Measurements from ENCODE around the gene RNF11.

The RNF11 gene

GRCh38 chr1:51266791-51267190, 30.7 kb downstream of the RNF11 start:
- DNase-seq, result no peak

DNA sequence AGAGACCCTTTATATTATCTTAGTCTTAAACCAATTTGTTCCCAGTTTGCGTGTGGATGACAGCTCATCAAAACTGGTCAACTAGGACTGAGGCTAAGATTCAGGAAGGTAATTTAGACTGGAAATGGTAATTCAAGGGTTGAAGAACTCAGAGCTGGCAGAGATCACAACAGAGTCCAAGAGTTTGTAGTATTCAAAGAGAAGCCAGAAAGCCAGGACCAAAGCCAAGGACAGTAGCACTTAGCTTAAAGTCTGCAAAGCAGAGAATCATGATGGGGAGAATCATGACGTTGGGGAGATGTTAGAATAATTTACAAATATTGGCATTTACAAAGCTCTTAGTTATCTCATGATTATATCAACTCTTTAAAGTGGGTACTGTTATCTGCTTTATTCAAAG, 32.6 kb downstream of the RNF11 start:
- DNase-seq, result peak in 1 of 2 experiments; percentile 12

GRCh38 chr1:51270751-51271150, 34.7 kb downstream of the RNF11 start:
- DNase-seq, result no peak

- no peak for DNase-seq
These were observed 36.8 kb downstream of the RNF11 start for GRCh38 chr1:51272916-51273315.

- DNase-seq, result no peak
These were observed 38.6 kb downstream of the RNF11 start for GRCh38 chr1:51274676-51275075.

DNA sequence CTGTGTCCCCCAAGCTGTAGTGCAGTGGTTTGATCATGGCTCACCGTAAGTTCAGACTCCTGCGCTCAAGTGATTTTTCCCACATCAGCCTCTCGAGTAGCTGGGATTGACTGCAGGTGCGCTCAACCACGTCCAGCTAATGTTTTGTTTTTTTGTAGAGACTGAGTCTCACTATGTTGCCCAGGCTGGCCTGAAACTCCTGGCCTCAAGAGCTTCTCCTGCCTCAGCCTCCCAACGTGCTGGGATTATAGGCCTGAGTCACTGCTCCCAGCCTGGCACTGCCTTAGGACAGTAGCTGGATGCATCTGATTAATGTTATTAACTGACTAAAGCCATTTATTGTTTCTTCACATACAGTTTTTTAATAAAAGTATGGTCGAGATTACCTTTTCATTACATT, 40.2 kb downstream of the RNF11 start:
- DNase-seq, result no peak

DNA sequence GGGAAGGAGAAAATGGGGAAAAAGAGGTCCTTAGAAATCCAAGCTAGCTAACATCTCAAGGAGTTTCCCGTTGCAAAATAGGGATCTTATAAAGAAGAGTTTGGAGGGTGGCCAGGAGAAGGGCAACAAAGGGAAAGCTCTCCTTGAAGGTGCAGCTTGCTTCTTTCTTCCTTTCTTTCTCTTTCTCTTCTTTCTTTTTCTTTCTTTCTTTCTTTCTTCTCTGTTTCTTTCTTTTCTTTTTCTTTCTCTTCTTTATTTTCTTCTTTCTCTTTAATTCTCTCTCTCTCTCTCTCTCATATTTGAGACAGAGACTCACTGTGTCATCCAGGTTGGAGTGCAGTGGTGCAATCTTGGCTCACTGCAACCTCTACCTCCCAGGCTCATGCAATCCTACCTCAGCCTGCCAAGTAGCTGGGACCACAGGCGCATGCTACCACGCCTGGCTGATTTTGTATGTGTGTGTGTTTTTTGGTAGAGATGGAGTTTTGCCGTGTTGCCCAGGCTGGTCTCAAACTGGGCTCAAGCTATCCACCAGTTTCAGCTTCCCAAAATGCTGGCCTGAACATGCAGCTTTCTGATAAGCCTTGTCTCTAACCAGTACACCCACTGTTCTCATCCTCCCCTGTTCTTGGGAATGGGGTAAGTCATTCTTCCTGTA, 44.4 kb downstream of the RNF11 start:
- peak in 1 of 2 experiments; percentile 33 for DNase-seq

- DNase-seq, result no peak
These were observed 45.7 kb downstream of the RNF11 start for GRCh38 chr1:51281807-51282206.

GRCh38 chr1:51282605-51283004, 46.5 kb downstream of the RNF11 start:
- DNase-seq, result no peak

GRCh38 chr1:51283979-51284378, 47.9 kb downstream of the RNF11 start:
- DNase-seq, result no peak

DNA sequence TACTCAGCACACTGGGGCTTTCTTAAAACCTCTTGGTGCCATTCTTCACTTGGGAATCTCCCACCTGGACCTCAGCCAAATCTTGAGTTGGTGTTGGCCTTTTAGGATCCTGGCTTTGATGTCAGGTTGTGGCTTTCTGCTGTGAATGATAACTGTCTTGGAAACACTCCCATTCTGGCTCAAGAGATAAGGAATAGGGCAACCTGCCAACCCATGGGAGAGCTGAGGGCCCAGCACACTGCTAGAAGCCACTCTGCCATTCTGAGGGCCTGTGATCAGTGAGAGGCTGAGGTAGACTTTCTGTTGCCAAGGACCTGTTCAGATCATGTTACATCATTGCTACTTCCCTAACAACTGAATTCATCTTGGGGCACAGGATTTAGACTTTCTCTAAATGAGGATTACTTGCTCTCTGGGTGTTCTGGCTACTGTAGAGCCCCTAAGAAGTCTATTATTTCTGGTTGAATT, 48.4 kb downstream of the RNF11 start:
- peak in 1 of 2 experiments; percentile 35 for DNase-seq

GRCh38 chr1:51285055-51285454, 49.0 kb downstream of the RNF11 start:
- no peak for DNase-seq

GRCh38 chr1:51287966-51288365, 51.9 kb downstream of the RNF11 start:
- DNase-seq, result no peak

DNA sequence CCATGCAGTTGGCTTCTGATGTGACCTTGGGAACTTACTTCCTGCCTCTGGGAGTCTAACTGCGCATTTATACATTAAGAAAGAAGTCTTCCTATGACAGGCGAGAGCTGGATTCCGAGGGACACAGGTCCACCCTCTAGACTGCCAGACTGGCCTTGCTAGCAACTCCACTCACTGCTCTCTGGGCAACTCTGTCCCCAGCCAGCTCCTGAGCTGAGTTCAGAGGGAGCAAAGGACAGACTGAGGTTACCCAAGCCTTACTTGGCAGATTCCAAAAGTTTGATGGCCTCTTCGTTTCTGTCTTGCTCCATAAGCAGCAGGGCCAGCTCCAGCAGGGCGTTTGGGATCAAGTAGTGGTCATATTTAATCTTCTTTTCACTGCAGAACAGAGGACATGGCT, 52.5 kb downstream of the RNF11 start:
- no peak for DNase-seq

GRCh38 chr1:51289676-51290488, 53.8 kb downstream of the RNF11 start:
- DNase-seq, result no peak

- no peak for DNase-seq
These were observed 54.4 kb downstream of the RNF11 start for GRCh38 chr1:51290489-51290847.

DNA sequence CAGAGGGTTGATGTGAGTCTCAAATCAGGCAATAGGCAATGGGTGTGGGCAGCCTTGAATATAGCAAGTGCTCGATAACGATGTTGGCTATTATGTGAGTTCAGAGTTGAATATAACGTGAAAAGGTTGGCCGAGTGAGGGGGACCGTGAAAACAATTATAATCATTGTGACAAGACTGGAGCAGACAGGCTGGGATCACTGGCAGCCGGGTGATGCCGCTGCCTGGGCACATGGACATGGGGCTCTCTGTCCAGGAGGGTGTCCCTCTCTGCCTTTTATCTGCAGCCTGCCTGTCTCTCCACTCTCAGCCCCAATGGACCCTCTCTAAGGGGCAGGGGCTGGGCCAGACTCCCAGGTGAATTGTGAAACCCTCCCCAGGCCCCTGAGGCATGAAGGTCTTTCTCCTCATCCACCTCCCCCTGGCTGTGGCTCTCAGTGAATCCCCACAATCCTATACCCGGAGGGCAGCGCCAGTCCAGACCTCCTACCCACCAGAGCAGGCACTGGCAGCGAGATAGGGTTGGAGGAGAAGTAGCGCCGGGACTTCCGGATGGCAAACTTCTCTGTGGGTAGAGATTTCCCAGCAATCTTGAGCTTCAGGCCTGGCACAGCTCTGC, 57.9 kb downstream of the RNF11 start:
- DNase-seq, result no peak

GRCh38 chr1:51294566-51295184, 58.6 kb downstream of the RNF11 start:
- no peak for DNase-seq

GRCh38 chr1:51295926-51296325, 59.9 kb downstream of the RNF11 start:
- DNase-seq, result no peak

- DNase-seq, result peak; percentile 62 to 88
These were observed 60.6 kb downstream of the RNF11 start for GRCh38 chr1:51296383-51297357.

DNA sequence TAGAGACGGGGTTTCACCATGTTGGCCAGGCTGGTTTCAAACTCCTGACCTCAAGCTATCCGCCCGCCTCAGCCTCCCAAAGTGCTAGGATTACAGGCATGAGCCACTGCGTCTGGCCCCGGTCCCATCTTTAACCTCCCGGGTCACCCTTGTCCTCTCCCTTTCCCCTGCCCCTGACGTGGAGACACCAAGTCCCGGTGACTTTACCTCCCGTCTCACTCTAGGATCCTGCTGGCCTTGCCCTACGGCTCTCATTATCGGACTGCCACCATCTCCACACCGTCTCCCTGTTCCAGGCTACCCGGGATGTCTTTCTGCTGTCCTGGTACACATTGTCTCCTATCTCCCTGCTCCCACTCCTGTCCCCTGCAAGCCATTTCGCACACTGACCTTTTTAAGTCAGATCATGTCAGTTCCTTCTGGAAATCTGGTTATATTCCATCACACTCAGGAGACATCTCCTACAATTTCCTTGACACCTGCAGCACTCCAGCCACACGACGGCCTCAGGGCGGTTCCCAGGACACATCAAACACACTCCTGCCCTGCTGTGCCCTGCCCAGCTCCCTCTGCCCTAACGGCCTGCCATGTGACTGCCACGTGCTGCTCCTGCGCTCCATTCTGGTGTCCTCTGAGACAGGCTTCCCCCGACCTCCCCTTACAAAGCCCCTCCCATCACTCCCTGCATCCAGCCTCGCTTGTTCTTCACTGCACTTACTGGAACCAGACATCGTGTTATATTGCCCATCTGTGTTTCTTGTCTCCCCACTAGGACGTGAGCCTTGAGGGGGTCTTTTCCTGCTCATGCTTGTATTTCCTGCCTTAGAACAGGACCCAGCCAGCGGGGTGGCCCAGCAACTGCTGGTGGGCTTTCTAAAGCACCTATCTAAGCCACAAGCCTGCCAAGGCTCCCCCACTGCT, 61.6 kb downstream of the RNF11 start:
- DNase-seq, result no peak

Measured in NCI-H446 (cell line).